GM10248 (cell line): ENCODE measurements around the gene TNNT3.

Experiments
- CTCF ChIA-PET: fragments of 300-600 bp; sonication (Branson Sonifier 250); formaldehyde crosslinking; extraction: SDS; loops from one replicate; lab custom pipeline; 2021; ENCODE audit warnings: antibody characterized with exemption; lab: Yijun Ruan, JAX
- POLR2A ChIA-PET: fragments of 350-650 bp; sonication (Branson Sonifier 250); formaldehyde crosslinking; extraction: SDS; loops from one replicate; lab custom pipeline; 2020; ENCODE audit warnings: antibody characterized with exemption; lab: Yijun Ruan, JAX
- DNase-seq: peaks from one replicate; pipeline ENCODE4 v3.0.0; 2012; ENCODE audit errors: extremely low spot score
- TF ChIP-seq, protein P1 (sequence below): IDR thresholded peaks from 2 replicates; pipeline ENCODE4 v1.5.1; 2012; ENCODE audit warnings: mild to moderate bottlenecking, low read depth; ENCODE audit errors: extremely low read depth, missing control alignments, control extremely low read depth

TNNT3 gene

DNA sequence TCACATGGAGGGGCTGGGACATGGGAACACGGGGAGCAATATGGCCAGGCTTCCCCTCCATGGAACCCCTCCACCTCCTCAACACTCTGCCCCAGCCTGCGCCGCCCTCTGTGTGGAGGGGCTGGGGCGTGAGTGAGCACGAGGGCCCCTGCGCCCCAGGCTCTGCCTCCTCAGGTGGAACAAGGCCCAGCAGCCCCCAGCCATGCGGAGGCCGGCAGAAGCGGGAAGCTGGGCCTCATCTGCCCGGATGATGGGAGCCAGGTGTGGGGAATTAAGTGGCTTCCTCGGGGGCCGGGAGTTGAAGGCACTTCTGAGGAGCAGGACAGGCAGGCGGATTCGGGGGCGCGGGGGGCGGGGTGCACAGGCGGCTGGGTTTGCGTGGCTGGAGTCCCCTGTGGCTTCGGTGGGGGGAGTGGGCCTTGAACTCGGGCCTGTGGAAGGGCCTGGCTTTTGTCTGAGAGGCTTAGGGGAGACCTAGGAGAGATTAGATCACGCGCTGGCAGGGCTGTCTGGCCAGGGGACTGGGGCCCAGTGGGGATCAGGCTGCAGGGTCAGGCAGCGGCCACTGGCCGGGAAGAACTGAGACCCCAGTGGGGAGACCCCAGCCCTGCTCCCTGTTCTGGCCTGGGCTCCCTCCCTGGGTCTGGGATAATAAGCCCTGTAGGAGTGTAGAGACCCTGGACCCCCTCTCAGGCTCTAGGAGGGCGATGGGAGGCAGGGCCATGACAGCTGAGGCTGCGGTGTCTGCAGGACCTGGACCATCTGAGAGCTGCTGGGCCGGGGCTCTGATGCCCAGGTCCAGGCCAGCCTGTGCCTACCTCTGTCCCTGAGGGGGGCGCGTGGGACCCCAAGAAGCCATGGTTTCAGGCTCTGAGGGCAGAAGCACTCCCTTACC is 41.1 kb upstream of the TNNT3 start:
- CTCF ChIA-PET, result interaction anchor here (1.3 to 1.4 kb wide), 2 partner anchors 226 to 273 kb away, joined by 3 read pairs; no protein-coding TSS in a partner anchor
- DNase-seq, result no peak
- POLR2A ChIA-PET, result no interaction called here
- TF ChIP-seq, protein P1, sequence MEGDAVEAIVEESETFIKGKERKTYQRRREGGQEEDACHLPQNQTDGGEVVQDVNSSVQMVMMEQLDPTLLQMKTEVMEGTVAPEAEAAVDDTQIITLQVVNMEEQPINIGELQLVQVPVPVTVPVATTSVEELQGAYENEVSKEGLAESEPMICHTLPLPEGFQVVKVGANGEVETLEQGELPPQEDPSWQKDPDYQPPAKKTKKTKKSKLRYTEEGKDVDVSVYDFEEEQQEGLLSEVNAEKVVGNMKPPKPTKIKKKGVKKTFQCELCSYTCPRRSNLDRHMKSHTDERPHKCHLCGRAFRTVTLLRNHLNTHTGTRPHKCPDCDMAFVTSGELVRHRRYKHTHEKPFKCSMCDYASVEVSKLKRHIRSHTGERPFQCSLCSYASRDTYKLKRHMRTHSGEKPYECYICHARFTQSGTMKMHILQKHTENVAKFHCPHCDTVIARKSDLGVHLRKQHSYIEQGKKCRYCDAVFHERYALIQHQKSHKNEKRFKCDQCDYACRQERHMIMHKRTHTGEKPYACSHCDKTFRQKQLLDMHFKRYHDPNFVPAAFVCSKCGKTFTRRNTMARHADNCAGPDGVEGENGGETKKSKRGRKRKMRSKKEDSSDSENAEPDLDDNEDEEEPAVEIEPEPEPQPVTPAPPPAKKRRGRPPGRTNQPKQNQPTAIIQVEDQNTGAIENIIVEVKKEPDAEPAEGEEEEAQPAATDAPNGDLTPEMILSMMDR, result no peak

DNA sequence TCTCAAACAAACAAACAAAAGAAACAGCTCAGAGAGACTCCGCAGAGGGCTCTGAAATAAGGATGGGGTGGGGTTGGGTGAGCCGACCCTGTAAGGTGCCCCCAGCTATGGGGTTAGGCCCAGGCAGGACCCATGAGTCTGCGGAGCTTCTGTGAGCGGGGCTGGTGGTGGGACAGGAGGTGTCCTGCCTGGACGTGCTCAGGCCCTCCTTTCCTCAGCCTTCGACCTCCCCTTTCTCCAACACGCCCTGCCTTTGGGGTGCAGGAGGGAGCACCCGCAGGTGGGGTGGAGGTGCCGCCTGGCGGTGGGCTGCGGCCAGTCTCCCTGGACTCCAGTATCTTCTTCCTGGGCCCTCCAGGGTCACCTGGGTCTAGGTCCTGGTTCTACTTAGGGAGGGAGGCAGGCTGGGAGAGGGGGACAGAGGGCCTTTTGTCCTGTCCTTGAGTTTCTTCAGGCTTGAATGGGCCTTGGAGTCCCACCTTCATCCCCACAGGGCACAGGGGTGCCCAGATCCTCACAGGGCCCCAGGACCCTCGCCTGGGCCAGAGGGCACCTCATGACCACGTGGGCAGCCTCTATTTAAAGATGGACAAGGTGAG is 40.1 kb upstream of the TNNT3 start:
- no peak for DNase-seq
- TF ChIP-seq, protein P1, result no peak
- ChIA-PET CTCF (interaction anchor here (1.3 to 1.4 kb wide), 2 partner anchors 227 to 272 kb away, joined by 3 read pairs; no protein-coding TSS in a partner anchor), POLR2A (no interaction called here)

DNA sequence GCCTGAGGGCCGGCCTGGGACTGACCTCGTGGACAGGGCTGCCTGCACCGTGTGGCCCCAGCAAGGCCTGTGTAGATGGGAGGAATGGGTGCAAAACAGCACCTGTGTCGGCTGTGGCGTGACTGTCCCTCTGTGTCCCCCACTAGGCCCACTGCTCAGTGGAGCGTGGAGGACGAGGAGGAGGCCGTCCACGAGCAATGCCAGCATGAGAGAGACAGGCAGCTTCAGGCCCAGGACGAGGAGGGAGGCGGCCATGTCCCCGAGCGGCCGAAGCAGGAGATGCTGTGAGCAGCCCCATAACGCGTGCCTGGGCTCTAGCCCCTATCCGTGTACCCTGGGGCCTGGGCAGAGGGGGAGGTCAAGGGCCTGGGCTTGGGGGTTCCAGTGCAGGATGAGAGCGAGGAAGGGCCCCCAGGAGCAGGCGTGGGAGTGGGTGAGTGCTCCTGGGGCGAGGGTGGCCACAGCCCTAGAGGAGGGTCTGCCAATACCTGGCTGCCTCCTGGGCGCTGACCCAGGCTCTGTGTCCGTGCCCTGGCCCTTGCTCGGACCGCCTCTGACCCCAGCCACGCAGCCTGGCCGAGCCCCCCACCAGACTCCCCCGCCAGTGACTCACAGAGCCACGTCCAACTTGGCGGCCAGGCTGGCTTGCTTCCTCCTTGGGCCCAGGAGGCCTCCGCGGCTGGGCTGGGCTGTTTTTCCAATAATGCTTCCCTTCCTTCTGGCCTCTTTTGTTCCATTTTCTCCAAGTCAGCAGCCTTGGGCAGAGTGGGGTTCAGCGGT is 39.4 kb upstream of the TNNT3 start:
- no peak for DNase-seq
- TF ChIP-seq, protein P1, result no peak
- POLR2A ChIA-PET, result no interaction called here
- CTCF ChIA-PET, result interaction anchor here (1.3 to 4.5 kb wide), 3 partner anchors 31 to 227 kb away, joined by 3 to 38 read pairs (median 28); partner anchors contain the start of gene TNNT3

DNA sequence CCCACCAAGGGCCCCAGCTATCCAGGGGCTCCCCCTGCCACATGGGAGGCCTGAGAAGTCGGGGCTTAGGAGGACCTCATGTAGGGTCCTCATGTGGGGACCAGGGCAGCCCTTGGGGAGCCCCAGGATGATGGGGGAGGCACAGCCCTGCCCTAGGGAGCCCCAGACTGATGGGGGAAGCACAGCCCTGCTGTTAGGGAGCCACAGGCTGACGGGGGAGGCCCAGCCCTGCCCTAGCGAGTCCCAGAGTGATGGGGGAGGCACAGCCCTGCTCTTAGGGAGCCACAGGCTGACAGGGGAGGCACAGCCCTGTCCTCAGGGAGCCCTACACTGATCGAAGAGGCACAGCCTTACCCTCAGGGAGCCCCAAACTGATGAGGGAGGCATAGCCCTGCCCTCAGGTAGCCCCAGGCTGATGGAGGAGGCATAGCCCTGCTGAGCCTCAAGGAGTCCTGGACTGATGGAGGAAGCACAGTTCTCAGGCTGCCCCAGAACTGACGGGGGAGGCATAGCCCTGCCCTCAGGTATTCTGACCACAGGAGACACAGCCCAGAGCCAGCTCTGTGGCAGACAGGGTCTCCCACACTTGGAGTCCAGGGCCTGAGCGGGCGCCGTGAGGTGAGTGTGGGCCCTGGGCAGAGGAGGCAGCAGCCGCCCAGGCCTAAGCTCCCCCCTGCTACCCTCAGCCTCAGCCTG is 38.6 kb upstream of the TNNT3 start:
- DNase-seq, result no peak
- CTCF ChIA-PET, result interaction anchor here (1.2 to 4.5 kb wide), 7 partner anchors 25 to 270 kb away, joined by 3 to 38 read pairs (median 21); partner anchors contain the start of gene TNNT3
- TF ChIP-seq, protein P1, result no peak
- POLR2A ChIA-PET, result no interaction called here

DNA sequence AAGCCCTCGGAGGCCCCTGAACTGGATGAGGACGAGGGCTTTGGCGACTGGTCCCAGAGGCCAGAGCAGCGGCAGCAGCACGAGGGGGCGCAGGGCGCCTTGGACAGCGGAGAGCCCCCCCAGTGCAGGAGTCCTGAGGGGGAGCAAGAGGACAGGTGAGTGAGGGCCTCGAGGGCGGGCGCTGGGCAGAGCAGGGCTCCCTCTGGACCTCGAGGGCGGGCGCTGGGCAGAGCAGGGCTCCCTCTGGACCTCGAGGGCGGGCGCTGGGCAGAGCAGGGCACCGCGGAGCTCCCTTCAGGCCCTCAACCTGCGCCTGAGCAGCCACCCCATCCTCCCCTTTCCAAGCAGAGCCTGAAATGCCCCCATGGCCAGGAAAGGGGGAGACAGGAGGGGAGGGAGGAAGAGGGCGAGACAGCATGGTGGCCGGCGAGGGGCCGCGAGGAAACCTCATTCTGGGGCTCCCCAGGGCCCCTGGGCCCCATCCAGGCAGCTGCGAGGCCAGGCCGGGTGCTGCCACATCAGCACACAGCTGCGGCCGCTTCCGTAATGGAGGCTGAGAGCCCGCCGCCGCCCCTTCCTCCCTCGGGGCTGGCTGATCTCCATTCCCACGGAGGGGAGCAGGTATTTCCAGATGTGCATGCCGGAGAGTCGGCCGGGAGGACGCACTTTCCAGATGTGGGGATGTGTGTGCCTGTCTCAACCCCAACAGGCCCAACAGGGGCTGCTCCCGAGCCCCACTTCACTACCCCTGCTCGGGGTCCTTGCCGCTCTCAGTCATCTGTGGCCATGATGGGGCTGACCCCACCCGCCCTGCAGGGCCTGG is 37.9 kb upstream of the TNNT3 start:
- no peak for DNase-seq
- ChIA-PET CTCF (interaction anchor here (0.6 to 4.5 kb wide), 48 partner anchors 9 to 273 kb away, joined by 3 to 38 read pairs (median 6); partner anchors contain the start of genes H19, LSP1, MRPL23 and PRR33), POLR2A (interaction anchor here (0.6 to 0.8 kb wide), 4 partner anchors 9 to 39 kb away, joined by 3 read pairs; partner anchors contain the start of gene PRR33)
- TF ChIP-seq, protein P1, result no peak
